ENCODE data around the gene PPP1R8.
"Not testable (repeated sequence)": the region's sequence is repeated elsewhere in the genome, so short reads cannot be mapped to it uniquely, and the experiment has no call there.

The PPP1R8 gene

DNA sequence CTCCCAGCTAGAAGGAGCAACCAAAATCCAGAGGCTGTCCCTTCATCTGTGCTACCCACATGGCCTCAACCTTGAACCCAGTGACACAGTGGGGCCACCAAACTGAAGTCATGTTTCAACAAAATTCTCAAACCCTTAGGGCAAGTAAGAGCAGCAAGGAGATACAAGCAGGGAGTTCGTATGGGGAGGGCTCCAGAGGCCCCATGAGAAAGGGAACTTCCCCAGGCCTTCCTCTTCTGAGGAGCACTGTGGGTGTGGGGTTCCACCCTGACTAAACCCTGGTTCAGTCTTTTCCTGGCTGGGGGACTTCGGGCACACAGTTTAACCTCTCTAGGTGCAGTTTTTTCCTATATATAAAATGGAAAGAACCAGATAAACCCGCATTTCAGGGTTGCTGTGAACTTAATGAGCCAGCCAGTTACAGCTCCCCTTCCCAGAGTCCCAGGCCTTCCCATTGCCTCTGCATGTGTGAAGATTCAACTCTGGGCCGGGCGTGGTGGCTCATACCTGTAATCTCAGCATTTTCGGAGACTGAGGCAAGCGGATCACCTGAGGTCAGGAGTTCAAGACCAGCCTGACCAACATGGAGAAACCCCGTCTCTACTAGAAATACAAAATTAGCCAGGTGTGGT lies 33.8 kb downstream of the PPP1R8 start:
- TF ChIP-seq, protein P1, sequence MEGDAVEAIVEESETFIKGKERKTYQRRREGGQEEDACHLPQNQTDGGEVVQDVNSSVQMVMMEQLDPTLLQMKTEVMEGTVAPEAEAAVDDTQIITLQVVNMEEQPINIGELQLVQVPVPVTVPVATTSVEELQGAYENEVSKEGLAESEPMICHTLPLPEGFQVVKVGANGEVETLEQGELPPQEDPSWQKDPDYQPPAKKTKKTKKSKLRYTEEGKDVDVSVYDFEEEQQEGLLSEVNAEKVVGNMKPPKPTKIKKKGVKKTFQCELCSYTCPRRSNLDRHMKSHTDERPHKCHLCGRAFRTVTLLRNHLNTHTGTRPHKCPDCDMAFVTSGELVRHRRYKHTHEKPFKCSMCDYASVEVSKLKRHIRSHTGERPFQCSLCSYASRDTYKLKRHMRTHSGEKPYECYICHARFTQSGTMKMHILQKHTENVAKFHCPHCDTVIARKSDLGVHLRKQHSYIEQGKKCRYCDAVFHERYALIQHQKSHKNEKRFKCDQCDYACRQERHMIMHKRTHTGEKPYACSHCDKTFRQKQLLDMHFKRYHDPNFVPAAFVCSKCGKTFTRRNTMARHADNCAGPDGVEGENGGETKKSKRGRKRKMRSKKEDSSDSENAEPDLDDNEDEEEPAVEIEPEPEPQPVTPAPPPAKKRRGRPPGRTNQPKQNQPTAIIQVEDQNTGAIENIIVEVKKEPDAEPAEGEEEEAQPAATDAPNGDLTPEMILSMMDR (conservative IDR thresholded peaks at IDR 0.05; ENCODE audit: low read length) = no peak
- no peak for DNase-seq (ENCODE audit: low read depth)
- no peak overlapping the region for H3K4me3 ChIP-seq (ENCODE audit: low read length)

DNA sequence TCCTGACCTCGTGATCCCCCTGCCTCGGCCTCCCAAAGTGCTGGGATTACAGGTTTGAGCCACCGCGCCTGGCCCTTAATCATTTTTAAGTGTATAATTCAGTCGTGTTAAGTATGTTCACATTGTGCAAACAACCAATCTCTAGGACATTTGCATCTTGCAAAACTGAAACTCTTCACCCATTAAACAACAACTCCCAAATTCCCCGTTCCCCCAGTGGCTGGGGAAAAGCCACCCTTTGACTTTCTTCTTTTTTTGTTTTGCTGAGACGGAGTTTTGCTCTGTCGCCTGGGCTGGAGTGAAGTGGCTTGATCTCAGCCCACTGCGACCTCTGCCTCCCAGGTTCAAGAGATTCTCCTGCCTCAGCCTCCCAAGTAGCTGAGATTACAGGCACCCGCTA lies 35.2 kb downstream of the PPP1R8 start:
- no peak for DNase-seq (ENCODE audit: low read depth)
- TF ChIP-seq, protein P1 (conservative IDR thresholded peaks at IDR 0.05; ENCODE audit: low read length) = no peak
- no peak overlapping the region for H3K4me3 ChIP-seq (ENCODE audit: low read length)

DNA sequence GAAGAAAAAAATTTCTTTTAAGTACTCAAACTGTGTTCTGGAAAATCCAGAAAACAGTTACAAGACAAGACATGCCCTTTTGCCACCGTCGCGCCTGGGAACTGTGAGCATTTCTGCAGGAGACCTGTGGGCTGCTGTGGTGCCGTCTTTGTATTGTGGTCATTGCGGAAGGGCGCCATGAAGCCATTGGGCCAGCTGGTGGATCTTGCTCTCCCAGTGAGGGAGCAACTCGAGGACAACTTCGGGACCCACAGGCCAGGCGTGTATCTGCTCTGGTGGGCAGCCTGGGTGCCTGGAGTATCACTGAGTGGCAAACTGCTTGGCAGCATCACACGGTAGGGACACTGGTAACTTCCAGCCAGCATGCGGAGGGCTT lies 38.0 kb downstream of the PPP1R8 start:
- no peak for DNase-seq (ENCODE audit: low read depth)
- no peak overlapping the region for H3K4me3 ChIP-seq (ENCODE audit: low read length)
- TF ChIP-seq, protein P1 (conservative IDR thresholded peaks at IDR 0.05; ENCODE audit: low read length) = no peak

DNA sequence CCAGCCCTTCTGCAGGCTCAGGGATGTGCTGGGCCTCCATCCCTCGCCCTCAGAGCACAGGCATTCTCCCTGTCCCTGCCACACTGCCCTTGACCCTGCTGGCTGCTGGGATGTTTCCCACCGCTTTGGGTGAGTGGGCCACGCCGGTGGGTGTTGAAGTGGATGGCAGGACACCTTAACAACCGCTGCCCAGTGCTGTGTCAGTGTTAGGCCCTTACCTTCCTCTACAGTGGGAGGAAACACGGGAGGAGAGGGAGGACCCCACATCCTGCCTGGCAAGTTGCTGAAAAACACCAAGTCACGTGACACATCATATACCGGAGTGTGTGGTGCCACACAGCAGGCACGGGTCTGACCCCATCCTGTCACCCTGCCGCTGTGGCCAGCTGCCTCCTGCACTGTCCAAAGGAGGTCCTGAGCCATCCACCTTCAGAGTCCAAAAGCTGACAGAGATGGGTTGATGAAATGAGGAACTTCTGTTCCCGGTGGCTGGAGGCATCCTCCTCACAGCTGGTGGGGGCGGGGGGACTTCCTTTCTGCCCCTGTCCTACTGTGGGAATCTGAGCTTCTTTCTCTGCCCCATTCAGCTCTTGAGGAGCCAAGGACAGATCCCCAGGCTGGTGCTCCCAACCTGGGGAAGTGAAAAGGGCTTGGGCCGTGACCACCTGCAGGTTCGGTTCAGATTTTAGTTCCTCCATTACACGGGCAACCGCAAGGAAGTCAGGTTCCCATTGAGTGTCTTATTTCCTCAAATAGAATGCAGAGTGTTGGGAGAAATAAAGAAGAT lies 38.5 kb downstream of the PPP1R8 start:
- DNase-seq (ENCODE audit: low read depth) = no peak
- TF ChIP-seq, protein P1 (conservative IDR thresholded peaks at IDR 0.05; ENCODE audit: low read length) = no peak
- no peak overlapping the region for H3K4me3 ChIP-seq (ENCODE audit: low read length)

DNA sequence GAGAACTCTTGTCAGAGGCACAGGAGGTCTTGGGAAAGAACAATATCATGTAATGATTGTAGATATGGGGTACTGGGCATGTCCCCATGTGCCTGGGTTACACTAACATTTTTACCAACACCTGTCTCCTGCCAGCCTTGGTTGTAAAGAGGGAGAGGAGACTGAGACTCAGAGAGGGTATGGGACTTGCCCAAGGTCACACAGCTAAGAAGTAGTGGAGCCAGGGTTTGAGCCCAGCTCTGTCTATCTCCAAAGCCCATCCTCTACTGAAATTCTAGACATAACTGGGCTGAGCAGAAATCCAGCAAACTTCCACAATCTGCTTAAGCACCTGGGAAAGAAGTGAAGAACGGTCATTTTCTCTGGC lies 39.1 kb downstream of the PPP1R8 start:
- H3K4me3 ChIP-seq (ENCODE audit: low read length) = no peak overlapping the region
- no peak for DNase-seq (ENCODE audit: low read depth)

DNA sequence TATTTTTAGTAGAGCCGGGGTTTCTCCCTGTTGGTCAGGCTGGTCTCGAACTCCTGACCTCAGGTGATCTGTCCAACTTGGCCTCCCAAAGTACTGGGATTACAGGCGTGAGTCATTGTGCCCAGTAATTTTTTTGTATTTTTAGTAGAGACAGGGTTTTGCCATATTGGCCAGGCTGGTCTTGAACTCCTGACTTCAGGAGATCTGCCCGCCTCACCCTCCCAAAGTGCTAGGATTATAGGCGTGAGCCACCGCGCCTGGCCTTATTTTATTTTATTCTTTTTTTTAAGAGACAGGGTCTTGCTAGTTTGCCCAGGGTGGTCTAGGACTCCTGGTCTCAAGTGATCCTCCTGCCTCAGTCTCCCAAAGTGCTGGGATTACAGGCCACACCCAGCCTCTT lies 40.5 kb downstream of the PPP1R8 start:
- H3K4me3 ChIP-seq (ENCODE audit: low read length); DNase-seq (ENCODE audit: low read depth): not testable (repeated sequence)

More for the DNA sequence above, 39.1 kb downstream of the PPP1R8 start:
- TF ChIP-seq, protein P1 (conservative IDR thresholded peaks at IDR 0.05; ENCODE audit: low read length) = no peak

DNA sequence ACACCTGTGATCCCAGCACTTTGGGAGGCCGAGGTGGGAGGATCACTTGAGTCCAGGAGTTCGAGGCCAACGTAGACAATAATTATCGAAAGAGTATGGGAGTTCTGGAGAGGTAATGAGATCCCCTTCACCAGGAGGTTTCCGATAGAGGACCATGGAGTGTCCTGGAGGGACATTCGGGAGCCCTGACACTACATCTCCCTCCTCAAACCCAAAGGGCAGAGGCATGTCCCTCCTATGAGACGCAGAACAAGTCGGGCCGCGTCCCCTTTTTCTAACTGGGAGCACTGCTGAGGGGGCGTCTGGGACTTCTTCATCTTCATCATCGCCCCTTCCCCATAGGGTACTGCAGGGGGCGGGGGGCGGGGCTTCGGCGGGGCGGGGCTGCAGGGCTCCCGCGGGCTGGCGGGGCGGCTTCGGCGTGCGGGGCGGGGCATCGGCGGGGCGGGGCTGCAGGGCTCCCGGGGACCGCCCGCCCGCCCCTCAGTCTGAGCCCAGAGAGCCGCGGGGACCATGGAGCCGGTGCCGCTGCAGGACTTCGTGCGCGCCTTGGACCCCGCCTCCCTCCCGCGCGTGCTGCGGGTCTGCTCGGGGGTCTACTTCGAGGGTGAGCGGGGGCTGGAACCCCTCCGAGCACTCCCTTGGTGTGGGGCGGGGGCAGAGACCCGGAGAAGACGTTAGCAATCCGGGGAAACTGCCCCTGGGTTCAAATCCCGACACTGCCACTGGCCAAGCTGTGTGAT lies 41.6 kb downstream of the PPP1R8 start, which contains the start of gene THEMIS2:
TSS of gene THEMIS2 (plus strand) at position 486 of the 743 bp plus-strand sequence. CDS start at position 514, 28 bp downstream.
- DNase-seq (ENCODE audit: low read depth) = peak; percentile 20
- H3K4me3 ChIP-seq (ENCODE audit: low read length) = peak within 1 kb of the TSS; percentile 73
- TF ChIP-seq, protein P1 (conservative IDR thresholded peaks at IDR 0.05; ENCODE audit: low read length) = no peak

All from AG10803 (cell line).